PFSK-1 (cell line): Measurements from ENCODE around the gene TMEM238.

Experiments
- SIN3A ChIP-seq: IDR thresholded peaks from 2 replicates; pipeline ENCODE4 v1.6.1; 2012; ENCODE audit warnings: mild to moderate bottlenecking, low read length, moderate library complexity, borderline replicate concordance; ENCODE audit not compliant: insufficient read depth
- TAF1 ChIP-seq: IDR thresholded peaks from 2 replicates; pipeline ENCODE4 v1.6.1; 2012; ENCODE audit warnings: low read length, control low read depth, borderline replicate concordance; ENCODE audit not compliant: insufficient read depth
- TF ChIP-seq, protein P1 (sequence below), 2 experiments: IDR thresholded peaks; 2 replicates each; pipeline versions ENCODE4 v1.6.1 to v1.8.0; 2011 to 2012; ENCODE audit warnings: low read depth in 2 of 2, low read length in 2 of 2, control low read depth in 1 of 2, inconsistent platforms in 1 of 2, mild to moderate bottlenecking in 1 of 2, moderate library complexity in 1 of 2; ENCODE audit not compliant: insufficient read depth in 1 of 2

DNA sequence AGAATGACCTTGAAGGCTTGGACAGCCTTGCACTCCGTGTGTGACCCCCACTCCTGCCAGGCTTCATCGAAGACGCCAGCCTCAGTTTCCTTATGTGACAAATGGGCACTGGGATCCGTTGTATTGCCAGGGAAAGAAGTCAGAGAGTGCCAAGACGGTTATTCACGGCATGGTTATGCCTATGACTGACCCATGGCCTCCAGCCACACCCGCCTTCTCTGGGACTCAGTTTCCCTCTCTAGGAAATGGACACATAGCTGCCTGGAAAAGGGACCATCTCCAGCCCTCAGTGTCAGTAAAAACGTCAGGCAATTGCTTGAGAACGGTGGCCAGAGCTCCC lies 24.4 kb upstream of the TMEM238 start:
- TF ChIP-seq SIN3A (no peak), TAF1 (no peak)
- TF ChIP-seq, protein P1, sequence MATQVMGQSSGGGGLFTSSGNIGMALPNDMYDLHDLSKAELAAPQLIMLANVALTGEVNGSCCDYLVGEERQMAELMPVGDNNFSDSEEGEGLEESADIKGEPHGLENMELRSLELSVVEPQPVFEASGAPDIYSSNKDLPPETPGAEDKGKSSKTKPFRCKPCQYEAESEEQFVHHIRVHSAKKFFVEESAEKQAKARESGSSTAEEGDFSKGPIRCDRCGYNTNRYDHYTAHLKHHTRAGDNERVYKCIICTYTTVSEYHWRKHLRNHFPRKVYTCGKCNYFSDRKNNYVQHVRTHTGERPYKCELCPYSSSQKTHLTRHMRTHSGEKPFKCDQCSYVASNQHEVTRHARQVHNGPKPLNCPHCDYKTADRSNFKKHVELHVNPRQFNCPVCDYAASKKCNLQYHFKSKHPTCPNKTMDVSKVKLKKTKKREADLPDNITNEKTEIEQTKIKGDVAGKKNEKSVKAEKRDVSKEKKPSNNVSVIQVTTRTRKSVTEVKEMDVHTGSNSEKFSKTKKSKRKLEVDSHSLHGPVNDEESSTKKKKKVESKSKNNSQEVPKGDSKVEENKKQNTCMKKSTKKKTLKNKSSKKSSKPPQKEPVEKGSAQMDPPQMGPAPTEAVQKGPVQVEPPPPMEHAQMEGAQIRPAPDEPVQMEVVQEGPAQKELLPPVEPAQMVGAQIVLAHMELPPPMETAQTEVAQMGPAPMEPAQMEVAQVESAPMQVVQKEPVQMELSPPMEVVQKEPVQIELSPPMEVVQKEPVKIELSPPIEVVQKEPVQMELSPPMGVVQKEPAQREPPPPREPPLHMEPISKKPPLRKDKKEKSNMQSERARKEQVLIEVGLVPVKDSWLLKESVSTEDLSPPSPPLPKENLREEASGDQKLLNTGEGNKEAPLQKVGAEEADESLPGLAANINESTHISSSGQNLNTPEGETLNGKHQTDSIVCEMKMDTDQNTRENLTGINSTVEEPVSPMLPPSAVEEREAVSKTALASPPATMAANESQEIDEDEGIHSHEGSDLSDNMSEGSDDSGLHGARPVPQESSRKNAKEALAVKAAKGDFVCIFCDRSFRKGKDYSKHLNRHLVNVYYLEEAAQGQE (IDR thresholded peaks at IDR 0.05; ENCODE audit: insufficient read depth in 1 of 2, low read depth in 2 of 2, low read length in 2 of 2), result no peak
